ENCODE data around the gene UBE4B. TPM values are rescaled to one million over a fixed set of nuclear protein-coding genes. Genes with fewer than 3 reads are reported as not detected.

Gene UBE4B
- total and polyA plus RNA-seq, 10 donors, result 8.8 to 53.8 (median 40.5) TPM

- no peaks in the 10 kb centered on the region for H3K27me3 ChIP-seq (replicated peaks in 1 of 7)
- no peak for TF ChIP-seq POLR2AphosphoS5 (IDR thresholded peaks at IDR 0.05)
- no peak for TF ChIP-seq POLR2A (IDR thresholded peaks at IDR 0.05)
- TF ChIP-seq, protein P1, sequence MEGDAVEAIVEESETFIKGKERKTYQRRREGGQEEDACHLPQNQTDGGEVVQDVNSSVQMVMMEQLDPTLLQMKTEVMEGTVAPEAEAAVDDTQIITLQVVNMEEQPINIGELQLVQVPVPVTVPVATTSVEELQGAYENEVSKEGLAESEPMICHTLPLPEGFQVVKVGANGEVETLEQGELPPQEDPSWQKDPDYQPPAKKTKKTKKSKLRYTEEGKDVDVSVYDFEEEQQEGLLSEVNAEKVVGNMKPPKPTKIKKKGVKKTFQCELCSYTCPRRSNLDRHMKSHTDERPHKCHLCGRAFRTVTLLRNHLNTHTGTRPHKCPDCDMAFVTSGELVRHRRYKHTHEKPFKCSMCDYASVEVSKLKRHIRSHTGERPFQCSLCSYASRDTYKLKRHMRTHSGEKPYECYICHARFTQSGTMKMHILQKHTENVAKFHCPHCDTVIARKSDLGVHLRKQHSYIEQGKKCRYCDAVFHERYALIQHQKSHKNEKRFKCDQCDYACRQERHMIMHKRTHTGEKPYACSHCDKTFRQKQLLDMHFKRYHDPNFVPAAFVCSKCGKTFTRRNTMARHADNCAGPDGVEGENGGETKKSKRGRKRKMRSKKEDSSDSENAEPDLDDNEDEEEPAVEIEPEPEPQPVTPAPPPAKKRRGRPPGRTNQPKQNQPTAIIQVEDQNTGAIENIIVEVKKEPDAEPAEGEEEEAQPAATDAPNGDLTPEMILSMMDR (IDR thresholded peaks at IDR 0.05 in 8 of 11, conservative IDR thresholded peaks at IDR 0.05 in 3 of 11), result no peak
- intact Hi-C loops (cut with DNase I; ENCODE audit: low total_unique reads), result no loop called here
- no peak for DNase-seq
- H3K9me3 ChIP-seq, result no peaks in the 10 kb centered on the region
- 88 to 97% (median 92%) methylated on average over 4 of the region's 4 CpGs for WGBS, 5 donors
- H3K36me3 ChIP-seq, result peaks cover 0 to 73% (median 10%) of the 10 kb centered on the region in 6 donors
- H3K4me1 ChIP-seq, result peaks cover 0 to 22% (median 8%) of the 10 kb centered on the region in 6 donors
- no peak overlapping the region for H3K4me3 ChIP-seq
- H3K27ac ChIP-seq, result no peak overlapping the region
These were observed 19.6 kb downstream of the UBE4B start for GRCh38 chr1:10052347-10052746.

DNA sequence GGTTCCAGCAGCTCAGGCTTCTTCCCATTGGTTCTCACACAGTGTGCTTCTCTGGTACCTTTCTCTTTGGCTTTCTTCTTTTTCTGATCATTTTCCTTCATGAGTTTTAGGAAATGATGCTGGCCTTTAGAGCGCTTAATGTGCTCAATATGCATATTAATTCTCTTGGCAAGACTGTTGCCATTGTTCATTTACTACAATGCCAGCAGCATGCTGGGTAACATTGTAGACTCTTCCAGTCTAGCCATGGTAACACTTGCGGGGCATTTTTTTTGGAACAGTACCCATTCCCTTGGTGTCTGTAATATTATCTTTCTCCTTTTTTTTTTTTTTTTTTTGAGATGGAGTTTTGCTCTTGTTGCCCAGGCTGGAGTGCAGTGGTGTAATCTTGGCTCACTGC lies 21.7 kb downstream of the UBE4B start:
- Histone ChIP-seq H3K4me1 (peaks cover 0 to 27% (median 8%) of the 10 kb centered on the region in 6 donors), H3K27ac (no peak overlapping the region), H3K36me3 (peaks cover 0 to 72% (median 12%) of the 10 kb centered on the region in 6 donors), H3K4me3 (no peak overlapping the region), H3K9me3 (no peaks in the 10 kb centered on the region), H3K27me3 (replicated peaks in 1 of 7) (no peaks in the 10 kb centered on the region)
- intact Hi-C loops (cut with DNase I; ENCODE audit: low total_unique reads), result no loop called here
- DNase-seq, result no peak
- TF ChIP-seq, protein P1 (IDR thresholded peaks at IDR 0.05 in 8 of 11, conservative IDR thresholded peaks at IDR 0.05 in 3 of 11), result no peak
- no peak for TF ChIP-seq POLR2A (IDR thresholded peaks at IDR 0.05)
- TF ChIP-seq POLR2AphosphoS5 (IDR thresholded peaks at IDR 0.05), result no peak
- 78 to 100% (median 91%) methylated on average over 2 of the region's 2 CpGs for WGBS, 5 donors

GRCh38 chr1:10056599-10056987 lies 23.8 kb downstream of the UBE4B start:
- no peaks in the 10 kb centered on the region for H3K27me3 ChIP-seq (replicated peaks in 1 of 7)
- H3K4me3 ChIP-seq, result peak overlapping the region in 1 of 8 donors; percentile 25
- TF ChIP-seq, protein P1 (IDR thresholded peaks at IDR 0.05 in 8 of 11, conservative IDR thresholded peaks at IDR 0.05 in 3 of 11), result no peak
- TF ChIP-seq POLR2AphosphoS5 (IDR thresholded peaks at IDR 0.05) (no peak), POLR2A (IDR thresholded peaks at IDR 0.05) (no peak)
- intact Hi-C loops (cut with DNase I; ENCODE audit: low total_unique reads), result no loop called here
- H3K9me3 ChIP-seq, result no peaks in the 10 kb centered on the region
- peak overlapping the region in 3 of 8 donors; percentile 58 to 85 (median 70) for H3K27ac ChIP-seq
- 92 to 97% (median 95%) methylated on average over 4 of the region's 4 CpGs for WGBS, 5 donors
- peaks cover 0 to 27% (median 8%) of the 10 kb centered on the region in 6 donors for H3K4me1 ChIP-seq
- DNase-seq, result no peak
- H3K36me3 ChIP-seq, result peaks cover 0 to 58% (median 6%) of the 10 kb centered on the region in 6 donors

- Histone ChIP-seq H3K27me3 (replicated peaks in 1 of 7) (no peaks in the 10 kb centered on the region), H3K4me1 (peaks cover 0 to 27% (median 8%) of the 10 kb centered on the region in 6 donors), H3K27ac (no peak overlapping the region), H3K36me3 (peaks cover 0 to 51% (median 6%) of the 10 kb centered on the region in 6 donors), H3K9me3 (no peaks in the 10 kb centered on the region), H3K4me3 (no peak overlapping the region)
- TF ChIP-seq POLR2A (IDR thresholded peaks at IDR 0.05), result no peak
- TF ChIP-seq, protein P1 (IDR thresholded peaks at IDR 0.05 in 8 of 11, conservative IDR thresholded peaks at IDR 0.05 in 3 of 11), result no peak
- no peak for TF ChIP-seq POLR2AphosphoS5 (IDR thresholded peaks at IDR 0.05)
- intact Hi-C loops (cut with DNase I; ENCODE audit: low total_unique reads), result no loop called here
- 81 to 93% (median 88%) methylated on average over 4 of the region's 4 CpGs for WGBS, 5 donors
- DNase-seq, result no peak
These were observed 24.6 kb downstream of the UBE4B start for GRCh38 chr1:10057343-10057742.

Measured in spleen (tissue), 11 donors.